ENCODE measurements around the gene VSX1.

VSX1 gene

GRCh38 chr20:25052255-25053194 is 29.4 kb downstream of the VSX1 start:
- TF ChIP-seq CTCF (IDR thresholded peaks at IDR 0.05; ENCODE audit: borderline replicate concordance, insufficient read depth, low read depth, low read length): no peak
- no peak overlapping the region for H3K4me3 ChIP-seq (ENCODE audit: low read depth, low read length)

GRCh38 chr20:25051386-25052155 is 30.4 kb downstream of the VSX1 start:
- no peak for TF ChIP-seq CTCF (IDR thresholded peaks at IDR 0.05; ENCODE audit: borderline replicate concordance, insufficient read depth, low read depth, low read length)
- H3K4me3 ChIP-seq (ENCODE audit: low read depth, low read length): no peak overlapping the region

GRCh38 chr20:25050501-25051350 is 31.2 kb downstream of the VSX1 start:
- TF ChIP-seq CTCF (IDR thresholded peaks at IDR 0.05; ENCODE audit: borderline replicate concordance, insufficient read depth, low read depth, low read length): no peak

GRCh38 chr20:25050082-25050481 is 31.9 kb downstream of the VSX1 start:
- H3K4me3 ChIP-seq (ENCODE audit: low read depth, low read length): no peak overlapping the region
- no peak for TF ChIP-seq CTCF (IDR thresholded peaks at IDR 0.05; ENCODE audit: borderline replicate concordance, insufficient read depth, low read depth, low read length)

More at GRCh38 chr20:25050501-25051350, 31.2 kb downstream of the VSX1 start:
- no peak overlapping the region for H3K4me3 ChIP-seq (ENCODE audit: low read depth, low read length)

- no peak overlapping the region for H3K4me3 ChIP-seq (ENCODE audit: low read depth, low read length)
- TF ChIP-seq CTCF (IDR thresholded peaks at IDR 0.05; ENCODE audit: borderline replicate concordance, insufficient read depth, low read depth, low read length): no peak
These were observed 32.5 kb downstream of the VSX1 start for GRCh38 chr20:25049261-25050060.

GRCh38 chr20:25048519-25048952 is 33.4 kb downstream of the VSX1 start:
- no peak for TF ChIP-seq CTCF (IDR thresholded peaks at IDR 0.05; ENCODE audit: borderline replicate concordance, insufficient read depth, low read depth, low read length)
- no peak overlapping the region for H3K4me3 ChIP-seq (ENCODE audit: low read depth, low read length)
